Tibial nerve (tissue), 4 donors: ENCODE results near the gene SYDE1. TPM values are rescaled to one million over a fixed set of nuclear protein-coding genes. Genes with fewer than 3 reads are reported as not detected.

Source experiments
- DNase-seq, 2 donors: peaks; one replicate each; pipeline ENCODE4 v3.0.0-alpha.2; 2019; ENCODE audit warnings: low spot score in 2 of 2
- H3K27ac ChIP-seq, 4 donors: fragments of 200-600 bp; sonication (generic) in 3 of 4; one replicate each; pipeline ENCODE4 v1.5.1; 2017 to 2019; ENCODE audit warnings: mild to moderate bottlenecking in 1 of 4
- H3K27me3 ChIP-seq, 2 donors: fragments of 200-600 bp; sonication (generic) in 1 of 2; one replicate each; pipeline versions ENCODE4 v1.5.1 to v1.6.0; 2017 to 2019
- H3K36me3 ChIP-seq, 3 donors: fragments of 200-600 bp; sonication (generic); one replicate each; pipeline ENCODE4 v1.5.1; 2018 to 2019
- H3K4me1 ChIP-seq, 4 donors: fragments of 200-600 bp; sonication (generic) in 3 of 4; one replicate each; pipeline ENCODE4 v1.5.1; 2017 to 2019
- H3K4me3 ChIP-seq, 4 donors: fragments of 200-600 bp; sonication (generic) in 3 of 4; one replicate each; pipeline ENCODE4 v1.5.1; 2017 to 2019; ENCODE audit warnings: mild to moderate bottlenecking in 1 of 4, moderate library complexity in 1 of 4
- H3K9me3 ChIP-seq, 4 donors: fragments of 200-600 bp; sonication (generic) in 3 of 4; one replicate each; pipeline ENCODE4 v1.5.1; 2017 to 2019
- EP300 ChIP-seq, 2 donors: sonication (generic); formaldehyde crosslinking; IDR thresholded peaks; one replicate each; pipeline ENCODE4 v1.6.1; 2017; ENCODE audit warnings: antibody characterized with exemption in 2 of 2, mild to moderate bottlenecking in 1 of 2
- POLR2A ChIP-seq, 2 donors: fragments of 450-650 bp; IDR thresholded peaks; one replicate each; pipeline ENCODE4 v1.6.1; 2017; ENCODE audit warnings: antibody characterized with exemption in 2 of 2, mild to moderate bottlenecking in 2 of 2, moderate library complexity in 2 of 2
- WGBS, 2 donors: methylation state at CpG; one replicate each; pipeline ENCODE4 v1.1.5; 2018; 5-methylcytosine and 5-hydroxymethylcytosine counted together
- total RNA-seq, 4 donors: library from RNA; depleted of rRNA; stranded (reverse); fragments of >200 nt; gene quantifications; one replicate each; pipeline ENCODE4 v1.1.0, GENCODE V29; 2016
- TF ChIP-seq, protein P1 (sequence below), 5 experiments: fragments of 200-600 bp in 3 of 5; fragments of 450-650 bp in 2 of 5; sonication (generic) in 3 of 5; IDR thresholded peaks; one replicate each; pipeline ENCODE4 v1.5.1; 2016 to 2019; ENCODE audit warnings: antibody characterized with exemption in 5 of 5, mild to moderate bottlenecking in 3 of 5, moderate library complexity in 2 of 5

Gene SYDE1
- total RNA-seq, 4 donors from 2014 or later, result 31.9 to 58.6 (median 49.4) TPM

GRCh38 chr19:15116856-15117255 lies 9.7 kb downstream of the SYDE1 start:
- Histone ChIP-seq H3K4me3 (no peak overlapping the region), H3K9me3 (no peaks in the 10 kb centered on the region), H3K36me3 (peaks cover 3 to 97% (median 22%) of the 10 kb centered on the region in 3 donors), H3K27me3 (no peaks in the 10 kb centered on the region), H3K27ac (no peak overlapping the region), H3K4me1 (peaks cover 0 to 18% (median 4%) of the 10 kb centered on the region in 4 donors)
- WGBS, 2 donors, result 78 to 82% methylated on average over 12 of the region's 12 CpGs
- TF ChIP-seq, protein P1, sequence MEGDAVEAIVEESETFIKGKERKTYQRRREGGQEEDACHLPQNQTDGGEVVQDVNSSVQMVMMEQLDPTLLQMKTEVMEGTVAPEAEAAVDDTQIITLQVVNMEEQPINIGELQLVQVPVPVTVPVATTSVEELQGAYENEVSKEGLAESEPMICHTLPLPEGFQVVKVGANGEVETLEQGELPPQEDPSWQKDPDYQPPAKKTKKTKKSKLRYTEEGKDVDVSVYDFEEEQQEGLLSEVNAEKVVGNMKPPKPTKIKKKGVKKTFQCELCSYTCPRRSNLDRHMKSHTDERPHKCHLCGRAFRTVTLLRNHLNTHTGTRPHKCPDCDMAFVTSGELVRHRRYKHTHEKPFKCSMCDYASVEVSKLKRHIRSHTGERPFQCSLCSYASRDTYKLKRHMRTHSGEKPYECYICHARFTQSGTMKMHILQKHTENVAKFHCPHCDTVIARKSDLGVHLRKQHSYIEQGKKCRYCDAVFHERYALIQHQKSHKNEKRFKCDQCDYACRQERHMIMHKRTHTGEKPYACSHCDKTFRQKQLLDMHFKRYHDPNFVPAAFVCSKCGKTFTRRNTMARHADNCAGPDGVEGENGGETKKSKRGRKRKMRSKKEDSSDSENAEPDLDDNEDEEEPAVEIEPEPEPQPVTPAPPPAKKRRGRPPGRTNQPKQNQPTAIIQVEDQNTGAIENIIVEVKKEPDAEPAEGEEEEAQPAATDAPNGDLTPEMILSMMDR (IDR thresholded peaks at IDR 0.05), result no peak
- TF ChIP-seq EP300 (IDR thresholded peaks at IDR 0.05), result no peak
- TF ChIP-seq POLR2A (IDR thresholded peaks at IDR 0.05), result no peak
- DNase-seq, result no peak

- WGBS, 2 donors, result 85 to 89% methylated on average over 2 of the region's 2 CpGs
- Histone ChIP-seq H3K27me3 (no peaks in the 10 kb centered on the region), H3K4me1 (peaks cover 0 to 18% (median 4%) of the 10 kb centered on the region in 4 donors), H3K36me3 (peaks cover under 1 to 97% (median 26%) of the 10 kb centered on the region in 3 donors), H3K4me3 (no peak overlapping the region), H3K9me3 (no peaks in the 10 kb centered on the region), H3K27ac (no peak overlapping the region)
- DNase-seq, result no peak
- no peak for TF ChIP-seq POLR2A (IDR thresholded peaks at IDR 0.05)
- TF ChIP-seq, protein P1 (IDR thresholded peaks at IDR 0.05), result no peak
- TF ChIP-seq EP300 (IDR thresholded peaks at IDR 0.05), result no peak
These were observed 11.0 kb downstream of the SYDE1 start for GRCh38 chr19:15118248-15118647.

DNA sequence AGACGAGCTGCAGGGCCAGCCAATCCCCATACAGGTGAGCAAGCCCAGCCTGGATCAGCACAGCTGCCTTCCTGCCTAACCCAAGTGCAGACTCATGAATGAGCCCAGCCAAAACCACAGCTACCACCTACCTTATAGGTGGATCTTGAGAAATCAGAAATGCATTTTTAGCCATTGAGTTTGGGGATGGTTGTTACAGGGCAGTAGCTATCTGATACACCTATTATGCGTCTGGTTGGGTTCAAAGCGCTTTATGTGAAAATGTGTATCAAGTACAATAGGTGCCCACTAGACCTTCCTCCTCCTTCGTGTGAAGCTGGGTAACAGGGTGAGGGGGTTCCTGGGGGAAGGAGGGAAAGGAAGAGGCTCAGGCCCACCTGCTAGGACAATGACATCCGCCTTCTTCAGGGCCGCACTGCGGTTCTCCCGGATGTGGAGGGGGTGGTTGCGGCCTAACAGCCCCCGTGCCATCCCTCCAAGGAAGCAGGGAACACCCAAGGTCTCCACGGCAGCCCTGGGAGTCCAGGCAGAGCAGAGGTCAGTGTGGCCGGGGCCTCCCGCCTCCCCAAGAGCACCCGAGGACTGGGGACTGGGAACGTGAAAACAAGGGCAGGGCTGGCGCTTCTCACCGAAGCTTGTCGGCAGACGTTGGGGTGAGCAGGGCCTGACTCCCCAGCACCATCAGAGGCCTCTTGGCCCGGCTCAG lies 11.7 kb downstream of the SYDE1 start:
- H3K4me1 ChIP-seq, result peaks cover 0 to 25% (median 5%) of the 10 kb centered on the region in 4 donors
- no peak overlapping the region for H3K27ac ChIP-seq
- no peaks in the 10 kb centered on the region for H3K27me3 ChIP-seq
- DNase-seq, result no peak
- no peaks in the 10 kb centered on the region for H3K9me3 ChIP-seq
- no peak for TF ChIP-seq EP300 (IDR thresholded peaks at IDR 0.05)
- WGBS, 2 donors, result 93 to 99% methylated on average over 20 of the region's 20 CpGs
- no peak overlapping the region for H3K4me3 ChIP-seq
- H3K36me3 ChIP-seq, result peaks cover 2 to 97% (median 26%) of the 10 kb centered on the region in 3 donors

DNA sequence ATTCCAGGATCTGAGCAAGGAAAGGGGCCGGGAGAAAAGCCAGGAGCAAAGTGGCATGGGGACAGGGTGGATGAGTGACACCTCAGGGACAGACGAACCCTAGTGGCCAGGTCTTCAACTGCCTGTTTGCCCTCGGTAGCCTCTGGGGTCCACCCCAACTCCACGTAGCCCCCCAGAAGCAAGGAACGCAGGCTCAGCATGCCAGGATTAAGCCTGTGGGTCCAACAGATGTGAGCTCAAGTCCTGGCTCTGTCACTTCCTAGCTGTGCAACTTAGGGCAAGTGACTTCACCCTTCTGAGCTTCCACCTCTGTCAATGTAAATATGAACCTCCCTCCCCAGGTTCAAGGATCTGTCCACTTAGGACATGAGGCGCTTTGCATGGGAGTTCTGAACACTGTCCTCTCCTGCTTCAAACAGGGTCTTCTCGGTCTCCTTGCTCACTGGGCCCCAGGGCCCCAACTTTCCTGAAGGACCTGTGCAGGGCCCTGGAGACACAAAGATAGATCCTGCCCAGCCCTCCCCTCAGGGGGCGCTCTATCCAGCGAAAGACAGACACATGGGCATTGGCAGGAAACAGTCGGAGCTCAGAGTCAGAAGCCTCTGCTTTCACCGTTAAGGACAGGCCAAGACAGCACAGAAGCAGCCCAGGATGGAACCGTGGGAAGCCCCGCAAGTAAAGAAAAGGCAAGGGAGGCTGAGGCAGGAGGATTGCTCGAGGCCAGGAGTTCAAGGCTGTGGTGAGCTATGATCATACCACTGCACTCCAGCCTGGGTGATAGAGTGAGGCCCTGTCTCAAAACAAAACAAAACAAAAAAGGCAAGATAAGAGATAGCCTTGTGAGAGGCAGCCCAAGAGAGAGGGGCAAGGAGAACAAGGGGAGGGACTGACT lies 13.2 kb downstream of the SYDE1 start:
- peaks cover 0 to 27% (median 6%) of the 10 kb centered on the region in 4 donors for H3K4me1 ChIP-seq
- no peaks in the 10 kb centered on the region for H3K27me3 ChIP-seq
- H3K27ac ChIP-seq, result no peak overlapping the region
- WGBS, 2 donors, result 89 to 92% methylated on average over 14 of the region's 14 CpGs
- H3K4me3 ChIP-seq, result no peak overlapping the region
- no peak for DNase-seq
- H3K9me3 ChIP-seq, result no peaks in the 10 kb centered on the region
- no peak for TF ChIP-seq EP300 (IDR thresholded peaks at IDR 0.05)
- TF ChIP-seq, protein P1 (IDR thresholded peaks at IDR 0.05), result no peak
- no peak for TF ChIP-seq POLR2A (IDR thresholded peaks at IDR 0.05)
- peaks cover 2 to 84% (median 26%) of the 10 kb centered on the region in 3 donors for H3K36me3 ChIP-seq

DNA sequence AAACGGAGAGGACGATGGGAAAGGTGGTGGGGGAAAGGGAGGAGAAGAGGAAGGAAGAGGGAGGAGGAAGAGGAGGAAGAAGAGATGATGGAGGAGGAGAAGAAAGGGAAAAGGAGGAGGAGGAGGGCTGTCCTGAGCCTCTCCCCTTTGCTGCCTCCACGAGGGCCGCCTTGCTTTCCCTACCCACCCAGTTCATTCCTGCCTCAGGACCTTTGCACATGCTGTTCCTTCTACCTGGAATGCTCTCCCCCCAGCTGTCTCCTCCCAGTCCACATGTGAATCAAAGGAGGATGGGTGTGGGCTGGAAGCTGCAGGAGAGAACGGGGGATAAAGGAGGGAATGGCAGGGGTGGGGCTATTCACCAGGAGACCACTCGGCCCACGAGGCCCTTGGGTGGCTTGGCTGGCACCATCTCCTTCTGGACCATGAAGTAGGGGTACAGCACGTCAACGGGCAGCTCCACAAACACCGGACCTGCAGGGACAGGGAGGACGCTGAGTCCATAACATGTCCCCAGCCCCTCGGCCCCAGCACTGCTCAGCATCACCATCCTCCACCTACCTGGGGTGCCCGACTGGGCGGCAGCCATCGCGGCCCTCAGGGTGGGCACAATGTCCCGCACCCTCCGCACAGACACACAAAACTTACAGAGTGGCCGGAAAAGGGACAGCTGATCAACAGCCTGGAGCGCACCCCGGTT lies 15.3 kb downstream of the SYDE1 start:
- Histone ChIP-seq H3K9me3 (no peaks in the 10 kb centered on the region), H3K4me1 (peaks cover 0 to 24% (median 6%) of the 10 kb centered on the region in 4 donors), H3K4me3 (no peak overlapping the region), H3K27me3 (no peaks in the 10 kb centered on the region), H3K27ac (no peak overlapping the region), H3K36me3 (peaks cover 2 to 63% (median 15%) of the 10 kb centered on the region in 3 donors)
- no peak for TF ChIP-seq POLR2A (IDR thresholded peaks at IDR 0.05)
- no peak for TF ChIP-seq EP300 (IDR thresholded peaks at IDR 0.05)
- TF ChIP-seq, protein P1 (IDR thresholded peaks at IDR 0.05), result no peak
- WGBS, 2 donors, result 95% methylated on average over 18 to 21 of the region's 21 CpGs
- DNase-seq, result no peak
